ENCODE results near the gene SEC11A.
"Not testable (repeated sequence)": the region's sequence is repeated elsewhere in the genome, so short reads cannot be mapped to it uniquely, and the experiment has no call there.

The SEC11A gene

DNA sequence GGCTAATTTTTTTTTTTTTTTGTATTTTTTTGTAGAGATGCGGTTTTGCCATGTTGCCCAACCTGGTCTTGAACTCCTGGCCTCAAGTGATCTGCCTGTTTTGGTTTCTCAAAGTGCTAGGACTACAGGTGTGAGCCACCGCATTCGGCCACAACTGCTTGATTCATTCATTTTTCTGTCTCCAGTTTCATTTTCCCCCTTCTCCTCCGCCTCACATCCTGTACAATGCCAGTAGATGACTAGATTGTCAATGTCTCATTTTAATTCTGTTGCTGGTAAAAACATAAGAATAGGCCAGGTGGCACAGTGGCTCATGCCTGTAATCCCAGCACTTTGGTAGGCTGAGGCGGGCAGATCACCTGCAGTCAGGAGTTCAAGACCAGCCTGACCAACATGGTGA is 20.4 kb upstream of the SEC11A start:
- DNase-seq, result peak; percentile 80

DNA sequence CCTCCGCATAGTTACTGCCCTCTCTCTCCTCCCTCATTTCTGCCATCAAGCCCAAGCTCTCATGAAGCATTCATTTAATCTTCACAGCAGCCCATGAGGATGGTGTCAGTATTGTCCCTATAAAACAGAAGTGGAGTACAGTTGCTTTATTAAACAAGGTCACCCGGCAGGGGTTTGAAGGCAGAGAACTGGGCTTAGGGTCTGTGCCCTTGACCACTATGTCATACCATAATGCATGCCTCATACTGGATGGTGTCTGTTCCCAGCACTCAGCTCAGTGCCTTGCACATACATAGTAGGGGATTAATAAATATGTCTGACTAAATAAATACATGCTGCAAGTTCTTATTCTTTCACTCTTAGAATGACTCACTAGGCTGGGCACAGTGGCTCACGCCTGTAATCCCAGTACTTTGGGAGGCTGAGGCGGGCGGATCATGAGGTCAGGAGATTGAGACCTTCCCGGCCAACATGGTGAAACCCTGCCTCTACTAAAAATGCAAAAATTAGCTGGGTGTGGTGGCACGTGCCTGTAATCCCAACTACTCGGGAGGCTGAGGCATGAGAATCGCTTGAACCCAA is 19.6 kb upstream of the SEC11A start:
- DNase-seq, result not testable (repeated sequence)

- DNase-seq, result peak; percentile 78
Observed at GRCh38 chr15:84734794-84735479, 19.0 kb upstream of the SEC11A start.

- no peak for DNase-seq
Observed at GRCh38 chr15:84731774-84732173, 15.8 kb upstream of the SEC11A start.

DNA sequence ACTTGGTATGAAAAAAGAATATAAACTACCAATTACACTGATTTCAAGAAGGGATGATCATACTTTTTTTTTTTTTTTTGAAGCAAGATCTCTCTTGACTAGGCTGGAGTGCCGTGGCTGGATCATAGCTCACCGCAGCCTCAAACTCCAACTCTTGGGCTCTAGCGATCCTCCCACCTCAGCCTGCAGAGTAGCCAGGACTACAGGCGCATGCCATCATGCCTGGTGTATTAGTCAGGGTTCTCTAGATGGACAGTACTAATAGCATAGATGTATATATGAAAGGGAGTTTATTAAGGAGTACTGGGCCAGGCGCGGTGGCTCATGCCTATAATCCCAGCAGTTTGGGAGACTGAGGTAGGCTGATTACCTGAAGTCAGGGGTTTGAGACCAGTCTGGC is 11.5 kb upstream of the SEC11A start:
- DNase-seq, result no peak

DNA sequence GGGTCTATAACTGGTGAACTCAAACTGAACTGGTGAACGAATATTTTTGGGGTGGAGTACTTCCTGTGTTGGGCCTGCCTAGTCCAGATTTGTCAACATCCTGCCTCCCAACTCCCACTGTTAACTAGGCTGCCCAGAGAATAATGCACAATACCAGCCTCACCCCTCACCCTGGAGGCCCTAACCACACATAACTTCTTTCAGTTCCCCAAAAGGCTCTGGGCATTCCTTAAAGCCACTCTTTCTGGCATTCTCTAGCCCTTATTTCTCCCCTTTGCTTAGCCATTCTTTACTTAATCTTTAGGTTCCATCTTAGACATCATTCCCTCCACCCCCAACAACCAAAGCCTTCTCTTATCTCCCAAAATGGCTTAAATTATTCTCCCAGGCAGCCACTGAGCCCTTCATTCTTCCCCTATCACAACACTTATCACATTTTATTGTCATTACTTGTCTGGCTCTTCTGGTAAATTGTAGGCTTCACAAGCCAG is 9.1 kb upstream of the SEC11A start:
- DNase-seq, result peak; percentile 58

- no peak for DNase-seq
Observed at GRCh38 chr15:84722628-84723027, 6.7 kb upstream of the SEC11A start.

DNA sequence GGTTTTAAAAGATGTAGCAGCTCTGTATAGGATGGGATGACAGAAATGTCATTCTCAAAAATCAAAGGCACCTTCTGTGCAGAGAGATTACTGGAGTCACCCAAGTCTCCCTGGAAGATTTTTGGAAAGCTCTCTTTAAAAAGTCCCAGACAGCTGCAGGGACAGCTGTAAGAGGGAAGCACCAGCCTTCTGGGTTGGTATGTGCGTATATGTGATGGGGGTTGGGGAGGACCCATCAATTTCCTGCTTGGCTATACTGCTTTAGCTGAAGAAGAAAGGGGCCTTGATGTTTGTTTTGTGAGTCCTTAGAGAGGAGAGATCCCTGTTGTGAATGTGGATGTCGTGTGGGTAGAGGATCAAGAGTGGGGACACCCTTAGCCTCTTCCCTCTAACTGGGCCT is 5.4 kb upstream of the SEC11A start:
- DNase-seq, result peak; percentile 34

- peak; percentile 28 for DNase-seq
Observed at GRCh38 chr15:84715441-84716035, 401 bp downstream of the SEC11A start.

DNA sequence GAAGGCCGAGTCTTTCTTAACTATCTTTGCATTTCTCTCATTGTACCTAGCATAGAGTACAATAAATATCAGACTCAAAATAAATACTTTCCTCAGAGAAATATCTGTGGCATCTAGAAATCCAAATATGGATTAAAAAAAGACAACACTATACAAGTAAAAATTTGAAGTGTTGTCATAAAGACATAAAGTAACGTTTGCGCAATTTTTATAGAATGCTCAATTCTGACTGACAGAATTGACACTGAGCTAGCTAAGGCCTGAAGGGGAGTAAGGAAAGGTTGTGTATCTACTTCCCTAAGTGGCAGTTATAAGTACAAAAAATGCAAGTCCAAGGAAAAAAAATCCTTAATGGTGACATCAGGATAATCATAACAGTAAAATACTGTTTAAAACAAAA is 1.1 kb downstream of the SEC11A start:
- DNase-seq, result no peak

DNA sequence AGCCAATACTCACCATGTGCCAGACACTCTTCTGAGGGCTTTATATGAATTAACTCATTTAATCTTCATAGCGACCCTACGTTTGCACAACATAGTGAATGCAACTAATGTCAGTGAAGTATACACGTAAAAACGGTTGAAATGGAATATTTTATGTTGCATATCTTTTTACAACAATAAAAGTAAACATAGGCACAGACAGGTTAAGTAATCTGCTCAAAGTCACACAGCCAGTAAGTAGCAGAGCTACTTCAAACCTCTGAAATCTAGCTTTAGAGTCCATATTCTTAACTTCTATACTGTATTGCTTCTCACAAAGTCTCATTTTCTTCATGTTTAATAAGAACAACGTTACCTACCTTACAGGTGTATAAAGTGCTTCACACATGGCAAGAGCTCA is 1.6 kb downstream of the SEC11A start:
- no peak for DNase-seq

- DNase-seq, result no peak
Observed at GRCh38 chr15:84703808-84704207, 12.1 kb downstream of the SEC11A start.

DNA sequence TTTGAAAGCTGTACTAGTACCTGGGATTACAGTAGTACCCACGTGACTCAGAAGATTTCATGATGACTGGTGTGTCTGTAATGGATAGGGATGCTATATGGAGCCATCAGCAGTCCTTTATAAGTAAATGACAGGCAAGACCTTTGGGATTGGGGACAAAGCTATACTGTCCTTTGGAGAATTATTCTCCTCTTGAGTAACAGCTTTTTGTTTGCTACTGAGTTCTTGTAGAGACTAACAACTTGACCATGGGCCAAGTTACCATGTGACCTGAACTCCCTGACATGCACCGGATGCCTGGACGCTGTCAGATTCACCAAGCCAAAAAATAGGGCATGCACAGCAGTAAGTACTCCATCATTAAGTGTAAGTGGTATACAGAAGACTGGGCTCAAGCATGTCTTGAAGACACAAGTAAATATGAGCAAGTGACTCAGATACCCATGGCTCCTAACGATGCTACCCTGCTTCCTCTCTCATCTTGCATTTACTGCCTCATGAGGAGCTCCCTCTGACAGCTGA is 12.9 kb downstream of the SEC11A start:
- DNase-seq, result no peak

GRCh38 chr15:84699538-84700191 is 16.3 kb downstream of the SEC11A start:
- no peak for DNase-seq

DNA sequence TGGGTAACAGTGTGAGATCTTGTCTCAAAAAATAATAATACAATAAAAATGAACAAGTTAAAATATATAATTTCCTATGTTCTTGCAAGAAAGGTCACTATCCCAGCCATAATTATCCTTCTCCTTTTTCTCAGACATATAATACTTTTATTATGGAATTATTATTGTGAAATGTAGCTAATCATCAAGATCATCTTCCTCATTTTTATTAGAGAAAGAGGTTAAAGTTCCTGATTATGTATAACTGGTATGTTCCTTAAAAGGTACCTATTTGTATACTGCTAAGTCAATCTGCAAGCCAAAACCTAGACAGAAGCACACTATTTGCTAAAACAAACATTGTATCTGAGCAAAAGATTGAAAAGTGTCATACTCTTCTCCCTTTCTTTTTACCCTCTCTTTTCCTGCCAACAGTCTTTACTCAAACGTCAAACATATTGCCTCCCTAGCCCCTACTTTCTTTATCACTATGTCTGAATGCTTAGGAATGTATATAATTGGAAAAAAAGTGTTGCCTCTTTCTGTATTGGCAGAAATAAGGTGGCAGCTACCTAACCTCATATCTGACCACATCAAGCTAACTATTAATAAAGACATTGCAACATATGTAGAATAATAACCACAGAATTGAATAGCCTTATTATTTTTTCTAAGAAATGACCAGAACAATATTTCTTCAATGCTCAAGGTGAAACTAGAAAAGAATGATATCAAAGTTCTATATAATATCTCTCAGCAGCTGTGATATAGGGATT is 18.5 kb downstream of the SEC11A start:
- no peak for DNase-seq

- no peak for DNase-seq
Observed at GRCh38 chr15:84696757-84697156, 19.2 kb downstream of the SEC11A start.

DNA sequence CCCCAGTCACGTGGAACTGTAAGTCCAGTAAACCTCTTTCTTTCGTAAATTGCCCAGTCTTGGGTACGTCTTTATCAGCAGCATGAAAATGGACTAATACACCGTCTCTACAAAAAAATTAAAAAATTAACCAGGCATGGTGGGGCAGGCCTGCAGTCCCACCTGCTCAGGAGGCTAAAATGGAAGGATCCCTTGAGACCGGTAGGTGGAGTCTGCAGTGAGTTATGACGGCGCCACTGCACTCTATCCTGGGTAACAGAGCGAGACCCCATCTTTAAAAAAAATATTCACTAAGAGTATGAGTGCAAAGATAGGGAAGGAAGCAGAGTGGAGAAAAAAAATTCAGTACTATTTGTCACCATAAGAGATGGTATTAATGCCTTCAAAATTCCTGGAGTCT is 25.6 kb downstream of the SEC11A start:
- no peak for DNase-seq

DNA sequence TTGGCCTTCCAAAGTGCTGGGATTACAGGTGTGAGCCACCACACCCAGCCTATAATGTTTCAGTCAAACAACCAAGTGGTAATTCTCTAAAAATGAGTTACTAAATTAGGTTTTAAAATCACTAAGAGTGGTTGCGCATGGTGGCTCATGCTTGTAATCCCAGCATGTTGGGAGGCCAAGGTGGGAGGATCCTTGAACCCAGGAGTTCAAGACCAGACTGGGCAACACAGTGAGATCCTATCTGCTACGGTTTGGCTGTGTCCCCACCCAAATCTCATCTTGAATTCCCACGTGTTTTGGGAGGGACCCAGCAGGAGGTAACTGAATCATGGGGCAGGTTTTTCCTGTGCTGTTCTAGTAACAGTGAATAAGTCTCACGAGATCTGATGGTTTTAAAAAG is 26.1 kb downstream of the SEC11A start:
- no peak for DNase-seq

DNA sequence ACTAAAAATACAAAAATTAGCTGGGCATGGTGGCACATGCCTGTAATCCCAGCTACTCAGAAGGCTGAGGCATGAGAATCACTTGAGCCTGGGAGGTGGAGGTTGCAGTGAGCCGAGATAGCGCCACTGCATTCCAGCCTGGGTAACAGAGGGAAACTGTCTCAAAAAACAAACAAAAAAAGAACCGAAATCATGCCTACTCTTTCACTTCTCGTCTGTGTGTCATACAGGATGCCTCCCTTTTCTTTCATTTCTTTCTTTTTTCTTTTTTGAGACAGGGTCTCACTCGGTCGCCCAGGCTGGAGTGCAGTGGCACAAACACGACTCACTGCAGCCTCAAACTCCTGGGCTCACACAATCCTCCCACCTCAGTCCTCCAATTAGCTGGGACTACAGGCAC is 29.5 kb downstream of the SEC11A start:
- DNase-seq, result not testable (repeated sequence)

DNA sequence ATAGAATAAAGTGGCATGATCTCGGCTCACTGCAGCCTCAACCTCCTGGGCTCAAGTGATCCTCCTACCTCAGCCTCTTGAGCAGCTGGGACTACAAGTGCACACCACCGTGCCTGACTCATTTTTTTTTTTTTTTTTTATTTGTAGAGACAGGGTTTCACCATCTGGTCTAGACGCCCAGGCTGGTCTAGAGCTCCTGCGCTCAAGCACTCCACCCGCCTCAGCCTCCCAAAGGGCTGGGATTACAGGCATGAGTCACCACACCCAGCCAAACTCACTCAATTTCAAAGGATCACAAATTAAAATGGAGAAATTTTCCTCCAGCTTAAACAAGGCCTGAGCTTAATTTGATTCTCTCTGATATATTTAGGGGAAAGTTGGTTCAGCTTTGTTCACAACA is 30.6 kb downstream of the SEC11A start:
- no peak for DNase-seq

DNA sequence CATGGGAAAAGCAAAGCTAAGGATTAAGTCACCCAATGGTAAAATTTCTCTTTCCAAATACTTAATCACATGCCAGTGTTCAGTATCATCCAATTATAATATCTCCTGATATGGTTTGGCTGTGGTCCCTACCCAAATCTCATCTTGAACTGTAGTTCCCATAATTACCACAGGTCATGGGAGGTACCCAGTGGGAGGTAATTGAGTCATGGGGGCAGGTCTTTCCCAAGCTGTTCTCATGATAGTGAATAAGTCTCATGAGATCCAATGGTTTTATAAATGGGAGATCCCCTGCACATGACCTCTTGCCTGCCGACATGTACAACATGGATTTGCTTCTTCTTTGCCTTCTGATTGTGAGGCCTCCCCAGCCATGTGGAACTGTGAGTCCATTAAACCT is 31.8 kb downstream of the SEC11A start:
- DNase-seq, result no peak

DNA sequence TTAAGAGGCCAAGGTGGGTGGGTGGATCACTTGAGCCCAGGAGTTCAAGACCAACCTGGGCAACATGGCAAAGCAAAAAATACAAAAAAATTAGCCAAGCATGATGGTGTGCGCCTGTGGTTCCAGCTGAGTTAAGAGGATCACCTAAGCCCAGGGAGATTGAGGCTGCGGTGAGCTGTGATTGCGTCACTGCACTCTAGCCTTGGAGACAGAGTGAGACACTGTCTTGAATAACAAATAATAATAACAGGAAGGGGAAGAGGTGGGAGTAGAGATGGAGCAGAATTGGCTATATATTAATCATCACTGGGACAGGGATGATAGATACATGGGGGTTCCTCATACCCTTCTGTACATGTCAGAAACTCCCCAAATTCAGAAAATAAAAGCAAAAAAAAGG is 34.1 kb downstream of the SEC11A start:
- DNase-seq, result peak; percentile 46

- DNase-seq, result no peak
Observed at GRCh38 chr15:84671211-84671610, 44.7 kb downstream of the SEC11A start.
